Right hindlimb (tissue), 1 donor: ENCODE measurements around the gene NOSIP.
A peak's percentile ranks its signal among the peaks of the same experiment; 100 is the strongest.

Experiments used
- DNase-seq: peaks from one replicate; pipeline ENCODE4 v3.0.0-alpha.2; 2018

NOSIP gene

GRCh38 chr19:49594993-49595818, 14.8 kb upstream of the NOSIP start:
- DNase-seq = peak; percentile 32

DNA sequence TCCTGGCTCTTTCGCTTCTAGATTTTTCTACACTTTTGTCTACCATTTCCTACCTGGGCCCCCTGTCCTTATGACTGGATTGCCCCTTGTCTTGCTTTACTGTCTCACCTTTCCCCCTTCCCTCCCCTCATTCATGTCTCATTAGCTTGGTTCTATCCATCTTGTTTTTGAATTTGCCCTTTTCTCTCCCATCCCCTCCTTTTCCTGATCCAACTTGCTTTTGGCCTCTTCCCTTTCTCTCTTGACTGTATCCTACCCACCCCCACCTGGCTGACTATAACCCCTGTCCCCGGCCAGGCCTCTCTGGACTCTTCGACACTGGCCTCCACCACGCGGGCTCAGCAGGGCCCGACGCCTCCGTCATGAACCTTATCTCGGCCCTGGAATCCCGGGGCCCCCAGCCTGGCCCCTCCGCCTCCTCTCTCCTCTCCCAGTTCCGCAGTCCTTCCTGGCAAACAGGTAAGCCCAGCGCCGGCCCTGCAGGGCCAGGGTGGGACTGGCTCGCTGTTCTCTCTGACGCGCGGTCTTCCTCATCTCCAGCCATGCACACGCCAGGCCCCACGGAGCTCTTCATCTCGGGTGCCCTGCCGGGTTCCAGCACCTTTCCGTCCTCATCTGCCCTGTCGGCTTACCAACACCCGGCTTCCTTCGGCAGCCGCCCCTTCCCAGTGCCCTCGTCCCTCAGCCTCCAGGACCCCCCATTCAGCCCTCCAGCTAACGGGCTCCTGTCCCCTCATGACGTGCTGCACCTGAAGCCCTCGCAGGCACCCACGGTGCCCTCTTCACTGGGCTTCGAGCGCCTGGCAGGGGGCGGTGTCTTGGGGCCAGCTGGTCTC, 14.0 kb upstream of the NOSIP start:
- no peak for DNase-seq

GRCh38 chr19:49593233-49594113, 13.1 kb upstream of the NOSIP start:
- DNase-seq = peak; percentile 95

GRCh38 chr19:49592486-49593232, 12.3 kb upstream of the NOSIP start:
- peak; percentile 35 for DNase-seq

- peak; percentile 68 for DNase-seq
Measured at GRCh38 chr19:49591731-49592485, 11.6 kb upstream of the NOSIP start.

GRCh38 chr19:49590971-49591730, 10.8 kb upstream of the NOSIP start, which contains the start of gene PRR12:
PRR12 (plus strand) TSS chr19:49591182; CDS start chr19:49591655, 473 bp downstream.
- DNase-seq = peak; percentile 91

- DNase-seq = peak; percentile 95
Measured at GRCh38 chr19:49590071-49590970, 10.0 kb upstream of the NOSIP start.

- no peak for DNase-seq
Measured at GRCh38 chr19:49589502-49589905, 9.1 kb upstream of the NOSIP start.

DNA sequence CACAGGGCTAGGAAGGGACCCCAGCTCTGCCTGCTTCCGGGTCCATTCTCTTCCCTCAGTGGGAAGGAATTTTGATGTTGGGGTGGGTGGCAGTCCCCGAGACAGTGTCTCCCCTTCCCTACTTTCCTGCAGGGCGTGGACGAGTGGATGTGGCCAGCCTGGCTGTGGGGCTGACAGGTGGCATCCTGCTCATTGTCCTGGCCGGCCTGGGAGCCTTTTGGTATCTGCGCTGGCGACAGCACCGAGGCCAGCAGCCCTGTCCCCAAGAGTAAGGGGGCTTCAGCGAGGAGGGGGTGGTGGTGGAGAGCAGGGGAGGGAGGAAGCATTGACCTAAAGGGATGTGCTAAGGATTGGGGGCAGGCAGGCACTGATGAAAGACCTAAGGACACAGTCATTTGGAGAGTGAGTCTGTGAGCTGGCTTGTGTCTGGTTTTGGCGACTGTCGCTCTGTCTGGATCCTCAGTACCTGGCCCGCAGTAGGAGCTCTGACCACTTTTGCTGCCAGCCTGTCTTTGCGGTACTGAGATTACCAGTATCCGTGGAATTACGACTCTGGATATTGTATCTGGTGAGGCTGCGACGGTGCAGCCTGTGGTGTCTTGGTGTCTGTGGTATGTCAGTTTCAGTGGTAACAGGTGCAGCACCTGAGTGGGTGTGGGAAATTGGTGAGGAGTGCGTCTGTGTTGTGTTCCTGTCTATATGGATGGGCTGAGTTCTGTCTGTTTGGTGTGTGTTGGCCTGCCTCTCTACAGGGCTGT, 8.2 kb upstream of the NOSIP start:
- no peak for DNase-seq

GRCh38 chr19:49587227-49587626, 6.9 kb upstream of the NOSIP start:
- DNase-seq = no peak

- DNase-seq = no peak
Measured at GRCh38 chr19:49585023-49585422, 4.7 kb upstream of the NOSIP start.

DNA sequence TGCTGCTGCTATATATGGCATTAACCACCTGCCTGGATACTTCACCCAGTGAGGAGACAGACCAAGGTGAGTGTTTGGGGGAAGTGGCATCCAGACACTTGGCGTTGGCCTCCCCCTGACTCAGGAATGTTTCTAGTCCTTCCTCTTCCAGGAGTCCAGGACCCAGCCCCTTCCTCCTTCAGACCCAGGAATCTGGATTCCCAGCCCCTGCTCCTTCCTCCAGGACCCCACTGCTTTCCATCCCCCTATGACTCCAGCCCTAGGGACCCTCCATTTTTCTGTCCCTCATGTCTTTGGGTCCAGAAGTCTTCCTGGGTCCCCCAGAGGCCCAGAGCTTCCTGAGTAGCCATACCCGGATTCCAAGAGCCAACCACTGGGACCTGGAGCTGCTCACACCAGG, 2.9 kb upstream of the NOSIP start:
- no peak for DNase-seq

DNA sequence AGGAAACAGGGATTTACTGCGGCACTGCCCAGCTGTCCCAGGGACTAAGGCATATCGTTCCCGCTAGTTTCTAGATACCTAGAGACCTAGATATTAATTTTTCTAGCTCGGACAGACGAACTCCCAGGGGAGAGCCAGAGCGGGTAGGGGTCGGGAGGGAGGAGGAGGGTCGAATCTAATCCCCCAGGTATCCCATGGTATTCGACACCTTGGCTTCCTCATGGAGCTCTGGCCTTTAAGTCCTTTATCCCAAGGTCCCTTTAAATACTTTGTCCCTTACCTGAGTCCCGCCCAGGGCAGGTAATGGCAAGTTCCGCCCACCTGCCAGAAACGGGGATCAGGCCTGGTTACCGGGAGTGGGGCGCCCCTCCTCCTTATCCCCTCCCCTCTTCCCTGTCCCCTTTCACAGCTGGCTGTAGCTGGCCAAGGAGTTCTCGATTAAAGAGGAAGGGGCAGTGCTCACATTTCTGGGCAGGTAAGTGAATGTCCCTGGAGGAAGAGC, 702 bp upstream of the NOSIP start, which contains the start of gene PRRG2:
TSS of gene PRRG2 (plus strand) at position 310 of the 502 bp plus-strand sequence. CDS start 1,904 bp downstream, outside the sequence.
- DNase-seq = no peak

DNA sequence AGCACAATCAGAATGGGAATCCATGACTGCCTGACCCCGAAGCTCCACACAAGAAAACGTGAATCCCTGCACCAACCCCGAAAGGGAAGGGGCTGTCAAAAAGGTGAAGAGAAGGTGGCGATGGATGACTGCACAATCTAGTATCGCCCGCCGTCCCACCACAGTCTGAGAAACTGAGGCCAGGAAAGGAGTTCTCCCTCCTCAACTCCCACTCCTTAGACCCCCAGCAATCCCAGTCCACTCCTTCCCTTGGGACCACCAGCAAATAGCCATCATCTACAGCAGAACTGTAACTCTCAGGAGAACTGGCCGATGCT, 451 bp downstream of the NOSIP start:
- DNase-seq = no peak

DNA sequence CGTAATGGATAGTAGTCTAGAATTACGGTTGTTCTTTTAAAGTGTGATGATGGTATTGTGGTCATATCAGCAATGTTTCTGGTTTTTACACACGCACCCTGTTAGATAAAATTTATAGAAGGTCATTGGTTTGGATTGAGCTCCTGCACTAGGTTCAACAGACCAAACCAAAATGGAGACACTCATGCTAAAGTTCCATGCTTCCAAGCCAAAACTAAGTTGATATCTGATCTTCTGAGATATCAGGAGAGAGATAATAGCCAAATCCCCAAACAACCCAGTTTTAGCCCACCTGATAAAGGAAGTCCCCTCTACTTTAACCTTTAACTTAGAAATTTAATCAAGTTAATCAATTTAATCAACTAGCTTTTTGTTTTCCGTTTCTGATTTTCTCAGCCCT, 1.2 kb downstream of the NOSIP start:
- DNase-seq = no peak

DNA sequence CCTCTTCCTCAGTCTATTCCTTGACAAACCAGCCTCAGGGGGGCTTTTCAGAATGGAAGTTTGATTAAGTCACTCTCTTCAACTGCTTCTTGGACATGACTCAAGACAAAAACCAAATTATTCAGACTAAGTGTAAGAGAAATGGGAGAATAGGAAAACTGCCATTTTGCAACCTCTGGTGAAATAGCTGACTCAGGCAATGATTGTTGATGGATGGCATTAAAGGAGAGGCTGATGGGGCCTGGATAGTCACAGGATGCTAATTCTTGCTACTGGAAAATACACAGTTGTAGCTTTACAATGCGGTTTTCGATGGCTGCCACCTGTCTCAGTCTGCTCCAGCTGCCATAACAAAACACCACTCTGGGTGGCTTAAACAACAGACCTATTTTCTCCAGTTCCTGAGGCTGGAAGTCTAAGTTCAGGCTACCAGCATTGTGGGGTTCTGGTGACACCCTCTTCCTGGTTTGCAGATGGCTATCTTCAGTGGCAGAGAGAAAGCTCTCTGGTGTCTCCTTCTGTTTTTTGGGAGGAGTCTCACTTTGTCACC, 6.1 kb downstream of the NOSIP start:
- no peak for DNase-seq

DNA sequence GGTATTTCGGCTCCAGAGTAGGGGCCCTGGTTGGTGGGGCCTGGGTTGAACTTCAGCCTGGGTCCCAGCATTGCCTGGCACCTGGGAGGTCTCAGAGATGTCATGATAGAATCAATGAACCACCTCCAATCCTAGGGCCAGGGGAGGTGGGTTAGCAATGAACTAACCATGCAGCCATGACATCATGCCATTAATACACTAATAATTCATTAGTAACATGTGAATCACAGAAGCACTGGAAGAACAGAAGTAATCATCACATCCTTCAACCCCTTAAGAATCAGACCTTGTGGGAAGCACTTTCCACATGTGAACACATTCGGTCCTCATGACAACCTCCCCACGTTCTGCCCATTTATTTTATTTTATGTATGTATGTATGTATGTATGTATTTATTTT, 6.9 kb downstream of the NOSIP start:
- DNase-seq = no peak

DNA sequence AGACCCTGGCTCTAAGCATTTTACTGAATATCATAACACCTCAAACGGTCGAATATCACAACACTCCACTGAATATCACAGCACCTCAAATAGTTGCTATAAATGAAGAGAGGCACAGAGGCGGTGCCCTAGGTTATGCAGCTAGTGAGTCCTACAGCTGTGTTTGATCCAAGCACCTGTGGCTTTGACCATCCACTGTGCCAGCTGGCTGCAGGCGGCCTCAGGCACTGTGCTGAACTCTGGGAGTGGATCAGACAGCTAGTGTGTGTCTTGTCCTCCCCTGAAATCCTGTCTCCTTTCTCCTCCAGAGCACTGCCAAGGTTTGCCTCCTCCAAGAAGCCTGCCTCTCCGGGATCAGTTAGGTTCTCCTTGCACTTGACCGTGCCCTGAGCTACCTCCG, 7.3 kb downstream of the NOSIP start:
- no peak for DNase-seq
